Breast epithelium (tissue), 3 donors: ENCODE results near the gene MPI.

Source experiments
- CTCF ChIP-seq, 3 donors: fragments of 450-650 bp; IDR thresholded peaks; one replicate each; pipeline ENCODE4 v1.5.1; 2016 to 2017; ENCODE audit warnings: antibody characterized with exemption in 3 of 3, mild to moderate bottlenecking in 3 of 3, moderate library complexity in 3 of 3
- POLR2A ChIP-seq: fragments of 450-650 bp; IDR thresholded peaks from one replicate; pipeline ENCODE4 v1.6.1; 2016; ENCODE audit warnings: antibody characterized with exemption, mild to moderate bottlenecking, moderate library complexity
- POLR2AphosphoS5 ChIP-seq, 3 donors: sonication (generic); formaldehyde crosslinking; IDR thresholded peaks; one replicate each; pipeline ENCODE4 v1.6.1; 2017; ENCODE audit warnings: antibody characterized with exemption in 3 of 3

- TF ChIP-seq CTCF (IDR thresholded peaks at IDR 0.05) (no peak), POLR2A (no peak), POLR2AphosphoS5 (IDR thresholded peaks at IDR 0.05) (no peak)
Observed at GRCh38 chr15:74890665-74890960, 771 bp downstream of the MPI start.
